PFSK-1 (cell line): ENCODE results near the gene KDM4B.

Experiments used
- FOXP2 ChIP-seq: optimal IDR thresholded peaks from 2 replicates; pipeline ENCODE3; 2011; ENCODE audit warnings: borderline replicate concordance, control low read depth, inconsistent platforms; ENCODE audit not compliant: insufficient read depth; ENCODE audit errors: extremely low read length, extremely low read depth
- POLR2AphosphoS5 ChIP-seq: IDR thresholded peaks from 2 replicates; pipeline ENCODE4 v1.6.1; 2012; ENCODE audit warnings: low read depth, mild to moderate bottlenecking, control low read depth, low read length, moderate library complexity
- SIN3A ChIP-seq: IDR thresholded peaks from 2 replicates; pipeline ENCODE4 v1.6.1; 2012; ENCODE audit warnings: mild to moderate bottlenecking, low read length, moderate library complexity, borderline replicate concordance; ENCODE audit not compliant: insufficient read depth
- TAF1 ChIP-seq: IDR thresholded peaks from 2 replicates; pipeline ENCODE4 v1.6.1; 2012; ENCODE audit warnings: low read length, control low read depth, borderline replicate concordance; ENCODE audit not compliant: insufficient read depth
- TF ChIP-seq, protein P1 (sequence below), 2 experiments: IDR thresholded peaks; 2 replicates each; pipeline versions ENCODE4 v1.6.1 to v1.8.0; 2011 to 2012; ENCODE audit warnings: low read depth in 2 of 2, low read length in 2 of 2, control low read depth in 1 of 2, inconsistent platforms in 1 of 2, mild to moderate bottlenecking in 1 of 2, moderate library complexity in 1 of 2; ENCODE audit not compliant: insufficient read depth in 1 of 2

DNA sequence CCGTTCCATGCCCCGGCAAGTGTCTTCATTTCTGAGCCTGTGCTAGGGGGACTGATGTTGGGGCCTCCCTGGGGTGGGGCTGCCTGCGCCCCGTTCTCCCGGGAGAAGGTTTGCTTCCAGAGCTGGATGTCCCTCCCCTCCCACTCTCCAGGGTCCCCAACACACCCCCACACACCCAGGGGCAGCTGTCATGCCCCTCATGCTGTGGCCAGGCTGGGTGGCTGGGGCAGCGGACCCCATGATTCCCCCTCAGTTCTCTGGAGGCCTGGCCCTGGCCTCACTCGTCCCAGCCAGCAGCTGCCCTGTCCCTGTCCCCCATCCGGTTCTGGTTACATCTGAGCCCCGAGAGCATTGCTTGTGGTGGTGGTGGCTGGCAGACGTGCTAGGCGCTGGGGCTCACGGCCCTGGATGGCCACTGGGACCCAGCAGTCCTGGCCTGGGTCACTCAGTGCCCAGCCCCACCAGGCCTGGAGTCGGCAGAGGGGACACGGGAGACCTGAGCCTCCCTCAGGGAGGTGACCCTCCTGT, 184.8 kb downstream of the KDM4B start:
- TF ChIP-seq SIN3A (no peak), POLR2AphosphoS5 (no peak), TAF1 (no peak), FOXP2 (no peak)
- TF ChIP-seq, protein P1, sequence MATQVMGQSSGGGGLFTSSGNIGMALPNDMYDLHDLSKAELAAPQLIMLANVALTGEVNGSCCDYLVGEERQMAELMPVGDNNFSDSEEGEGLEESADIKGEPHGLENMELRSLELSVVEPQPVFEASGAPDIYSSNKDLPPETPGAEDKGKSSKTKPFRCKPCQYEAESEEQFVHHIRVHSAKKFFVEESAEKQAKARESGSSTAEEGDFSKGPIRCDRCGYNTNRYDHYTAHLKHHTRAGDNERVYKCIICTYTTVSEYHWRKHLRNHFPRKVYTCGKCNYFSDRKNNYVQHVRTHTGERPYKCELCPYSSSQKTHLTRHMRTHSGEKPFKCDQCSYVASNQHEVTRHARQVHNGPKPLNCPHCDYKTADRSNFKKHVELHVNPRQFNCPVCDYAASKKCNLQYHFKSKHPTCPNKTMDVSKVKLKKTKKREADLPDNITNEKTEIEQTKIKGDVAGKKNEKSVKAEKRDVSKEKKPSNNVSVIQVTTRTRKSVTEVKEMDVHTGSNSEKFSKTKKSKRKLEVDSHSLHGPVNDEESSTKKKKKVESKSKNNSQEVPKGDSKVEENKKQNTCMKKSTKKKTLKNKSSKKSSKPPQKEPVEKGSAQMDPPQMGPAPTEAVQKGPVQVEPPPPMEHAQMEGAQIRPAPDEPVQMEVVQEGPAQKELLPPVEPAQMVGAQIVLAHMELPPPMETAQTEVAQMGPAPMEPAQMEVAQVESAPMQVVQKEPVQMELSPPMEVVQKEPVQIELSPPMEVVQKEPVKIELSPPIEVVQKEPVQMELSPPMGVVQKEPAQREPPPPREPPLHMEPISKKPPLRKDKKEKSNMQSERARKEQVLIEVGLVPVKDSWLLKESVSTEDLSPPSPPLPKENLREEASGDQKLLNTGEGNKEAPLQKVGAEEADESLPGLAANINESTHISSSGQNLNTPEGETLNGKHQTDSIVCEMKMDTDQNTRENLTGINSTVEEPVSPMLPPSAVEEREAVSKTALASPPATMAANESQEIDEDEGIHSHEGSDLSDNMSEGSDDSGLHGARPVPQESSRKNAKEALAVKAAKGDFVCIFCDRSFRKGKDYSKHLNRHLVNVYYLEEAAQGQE (IDR thresholded peaks at IDR 0.05; ENCODE audit: insufficient read depth in 1 of 2, low read depth in 2 of 2, low read length in 2 of 2): no peak
